ENCODE measurements around the gene TESMIN. TPM values are rescaled to one million over a fixed set of nuclear protein-coding genes. Genes with fewer than 3 reads are reported as not detected.

TESMIN gene
- total RNA-seq, 1 donor from 2014 or later, result 0.27 TPM

Other genes starting within 250 kb of the TESMIN start
- gene GAL, start 67.0 kb downstream of the TESMIN start, total RNA-seq, result not detected
- 83.3 TPM for gene CPT1A, start 90.4 kb upstream of the TESMIN start, total RNA-seq
- gene MRPL21, start 152.3 kb upstream of the TESMIN start, total RNA-seq, result 120 TPM
- gene IGHMBP2, start 152.4 kb upstream of the TESMIN start, total RNA-seq, result 13.8 TPM
- not detected for gene MRGPRD, start 229.5 kb upstream of the TESMIN start, total RNA-seq

All from Right ventricle myocardium inferior (tissue), 1 donor.